B cell (primary cell): Measurements from ENCODE around the gene OGT. TPM values are rescaled to one million over a fixed set of nuclear protein-coding genes. Genes with fewer than 3 reads are reported as not detected.

ENCODE experiments used
- ATAC-seq: fragments of 200-7000 bp; cut with Tn5 transposase; one replicate; pipeline ENCODE4 v1.10.0; 2021; ENCODE audit warnings: low read depth, mild to moderate bottlenecking, moderate number of reproducible peaks, moderate library complexity
- CTCF ChIA-PET: fragments of 350-600 bp; sonication (Branson Sonifier 250); formaldehyde crosslinking; loops from one replicate; lab custom pipeline; 2021; ENCODE audit warnings: antibody characterized with exemption, inconsistent platforms; lab: Charles Lee
- POLR2A ChIA-PET: fragments of 350-600 bp; sonication (Branson Sonifier 250); formaldehyde crosslinking; loops from one replicate; lab custom pipeline; 2021; ENCODE audit warnings: antibody characterized with exemption; lab: Charles Lee
- DNase-seq: peaks from one replicate; pipeline ENCODE4 v3.0.0; 2013
- H2AFZ ChIP-seq: 2 replicates; pipeline ENCODE4 v1.6.1; 2012; ENCODE audit warnings: mild to moderate bottlenecking, low read depth, low read length; ENCODE audit not compliant: insufficient read depth, poor library complexity, severe bottlenecking
- H3K27ac ChIP-seq, 2 donors: 1 replicate in 1 of 2; 2 replicates in 1 of 2; pipeline ENCODE4 v1.5.1; 2012 to 2013; ENCODE audit warnings: low read length in 2 of 2, mild to moderate bottlenecking in 2 of 2, moderate library complexity in 1 of 2
- H3K27me3 ChIP-seq, 4 experiments: fragments of 200-600 bp in 1 of 4; sonication (generic) in 1 of 4; replicated peaks in 1 of 4; 1 replicate in 2 of 4; 2 replicates in 2 of 4; pipeline versions ENCODE4 v1.6.1 to v1.7.0; 2013 to 2016; ENCODE audit warnings: low read length in 3 of 4, mild to moderate bottlenecking in 2 of 4, mixed read lengths in 1 of 4, moderate library complexity in 1 of 4; ENCODE audit not compliant: insufficient read depth in 4 of 4, control insufficient read depth in 3 of 4; ENCODE audit errors: control extremely low read depth in 1 of 4
- H3K36me3 ChIP-seq, 2 experiments: replicated peaks in 1 of 2; 1 replicate in 1 of 2; 2 replicates in 1 of 2; pipeline versions ENCODE4 v1.6.1 to v1.7.1; 2013; ENCODE audit warnings: low read length in 1 of 2; ENCODE audit not compliant: insufficient read depth in 2 of 2, control insufficient read depth in 1 of 2; ENCODE audit errors: control extremely low read depth in 1 of 2, extremely low read depth in 1 of 2
- H3K4me1 ChIP-seq, 2 donors: fragments of 200-600 bp in 1 of 2; sonication (generic) in 1 of 2; 1 replicate in 1 of 2; 2 replicates in 1 of 2; pipeline versions ENCODE4 v1.5.1 to v1.6.1; 2013 to 2017; ENCODE audit warnings: low read length in 2 of 2; ENCODE audit not compliant: control insufficient read depth in 2 of 2, insufficient read depth in 2 of 2
- H3K4me2 ChIP-seq: replicated peaks from 2 replicates; pipeline ENCODE3; 2012; ENCODE audit warnings: mild to moderate bottlenecking, low read depth, low read length; ENCODE audit not compliant: poor library complexity, severe bottlenecking
- H3K4me3 ChIP-seq, 5 experiments: fragments of 200-600 bp in 1 of 5; sonication (generic) in 1 of 5; 1 replicate in 3 of 5; 2 replicates in 2 of 5; pipeline versions ENCODE4 v1.5.1 to v1.7.0; 2011 to 2016; ENCODE audit warnings: low read length in 4 of 5, mild to moderate bottlenecking in 4 of 5, low read depth in 2 of 5, control low read depth in 1 of 5, moderate library complexity in 1 of 5; ENCODE audit not compliant: insufficient read depth in 1 of 5; ENCODE audit errors: control extremely low read depth in 1 of 5, extremely low read depth in 1 of 5
- H3K79me2 ChIP-seq: fragments of 200-600 bp; sonication (generic); one replicate; pipeline ENCODE4 v1.6.0; 2016; ENCODE audit warnings: low read length; ENCODE audit not compliant: control insufficient read depth, insufficient read depth
- H3K9ac ChIP-seq: fragments of 200-600 bp; sonication (generic); 2 replicates; pipeline ENCODE4 v1.6.1; 2017; ENCODE audit warnings: mild to moderate bottlenecking, low read length, moderate library complexity
- H3K9me3 ChIP-seq, 3 donors: one replicate each; pipeline versions ENCODE4 v1.6.1 to v1.7.1; 2013; ENCODE audit warnings: low read length in 2 of 3; ENCODE audit not compliant: control insufficient read depth in 2 of 3, insufficient read depth in 1 of 3; ENCODE audit errors: control extremely low read depth in 1 of 3
- H4K20me1 ChIP-seq: 2 replicates; pipeline ENCODE4 v1.6.0; 2012; ENCODE audit warnings: mild to moderate bottlenecking, low read length; ENCODE audit not compliant: insufficient read depth, control insufficient read depth, poor library complexity, severe bottlenecking
- H3K27ac Mint-ChIP-seq: one replicate; pipeline ENCODE4 v1.8.0; 2021; ENCODE audit warnings: mixed read lengths
- H3K27me3 Mint-ChIP-seq: one replicate; pipeline ENCODE4 v1.8.0; 2021; ENCODE audit warnings: mixed read lengths
- H3K4me1 Mint-ChIP-seq: one replicate; pipeline ENCODE4 v1.8.0; 2021; ENCODE audit warnings: mixed read lengths
- H3K4me3 Mint-ChIP-seq: one replicate; pipeline ENCODE4 v1.8.0; 2021; ENCODE audit warnings: mixed read lengths
- H3K9me3 Mint-ChIP-seq: one replicate; pipeline ENCODE4 v1.8.0; 2022; ENCODE audit warnings: mixed read lengths; ENCODE audit not compliant: insufficient read depth
- CTCF ChIP-seq: fragments of 200-600 bp; IDR thresholded peaks from one replicate; pipeline ENCODE4 v1.8.0; 2022; ENCODE audit warnings: antibody characterized with exemption, mild to moderate bottlenecking
- EZH2 ChIP-seq: IDR thresholded peaks from 2 replicates; pipeline ENCODE4 v1.6.1; 2012; ENCODE audit warnings: borderline replicate concordance, low read depth, mild to moderate bottlenecking, moderate library complexity, low read length; ENCODE audit not compliant: insufficient read depth, poor library complexity, severe bottlenecking
- WGBS: methylation state at CpG from one replicate; pipeline ENCODE4 v1.1.5; 2013; ENCODE audit warnings: missing lambda C conversion rate; ENCODE audit not compliant: insufficient coverage; 5-methylcytosine and 5-hydroxymethylcytosine counted together
- intact Hi-C: fragments of 100-400 bp; cut with micrococcal nuclease; formaldehyde crosslinking; loops from one replicate; pipeline ENCODE4 v1.10.0; 2022
- polyA plus RNA-seq: library from polyadenylated mRNA; depleted of rRNA; stranded (reverse); fragments of >200 nt; gene quantifications from 2 replicates; pipeline ENCODE4 v1.2.3, GENCODE V29; 2012
- total RNA-seq, 2 donors: library from RNA; stranded (reverse); fragments of 120-200 nt in 1 of 2; gene quantifications; 1 replicate in 1 of 2; 2 replicates in 1 of 2; pipeline versions ENCODE4 v1.2.3 to v1.2.4, GENCODE V29; 2013 to 2022

The OGT gene
- total and polyA plus RNA-seq, 2 donors (not counting 1 experiment from before 2014, with no cell fraction given), result 235 to 307 TPM

GRCh38 chrX:71622032-71622575 lies 89.2 kb downstream of the OGT start:
- H3K9me3 ChIP-seq, result peaks cover 0 to 14% (median 0%) of the 10 kb centered on the region in 3 donors
- no peak overlapping the region for H2AFZ ChIP-seq
- DNase-seq (no peak), ATAC-seq (no peak)
- H3K36me3 ChIP-seq, result no peaks in the 10 kb centered on the region
- TF ChIP-seq EZH2, result no peak
- TF ChIP-seq CTCF, result no peak
- ChIA-PET CTCF (interaction anchor here (0.5 to 1.6 kb wide), 3 partner anchors 13 to 919 kb away, joined by 3 to 4 read pairs (median 3); no protein-coding TSS in a partner anchor), POLR2A (interaction anchor here (1.4 kb wide), 1 partner anchor 15 kb away, joined by 3 read pairs; no protein-coding TSS in a partner anchor)
- H3K4me1 ChIP-seq, result peaks cover 58 to 80% of the 10 kb centered on the region in 2 donors
- Mint-ChIP-seq H3K4me3 (no peak overlapping the region), H3K9me3 (no peaks in the 10 kb centered on the region), H3K27me3 (no peaks in the 10 kb centered on the region), H3K27ac (peak overlapping the region; percentile 89), H3K4me1 (peaks cover 68% of the 10 kb centered on the region)
- no peaks in the 10 kb centered on the region for H3K79me2 ChIP-seq
- H3K9ac ChIP-seq, result no peak overlapping the region
- no peaks in the 10 kb centered on the region for H3K27me3 ChIP-seq
- WGBS, result 48% methylated on average over 2 of the region's 9 CpGs
- intact Hi-C loops, result no loop called here
- H3K27ac ChIP-seq, result peak overlapping the region; percentile 52 to 79
- H3K4me3 ChIP-seq, result no peak overlapping the region
- no peaks in the 10 kb centered on the region for H4K20me1 ChIP-seq
- H3K4me2 ChIP-seq, result peak overlapping the region; percentile 37
